Activated naive CD8-positive, alpha-beta T cell treated with anti-CD3 and anti-CD28 coated beads, Interleukin-2, amount 50 U/mL, for 16 hours (primary cell): ENCODE data around the gene GMPPA.

Source experiments
- DNase-seq: peaks from one replicate; pipeline ENCODE4 v3.0.0-alpha.2; 2020; ENCODE audit warnings: low read depth, low spot score

Gene GMPPA

GRCh38 chr2:219519526-219519916, 20.8 kb downstream of the GMPPA start:
- DNase-seq: no peak

GRCh38 chr2:219520079-219520478, 21.4 kb downstream of the GMPPA start:
- DNase-seq: no peak

DNA sequence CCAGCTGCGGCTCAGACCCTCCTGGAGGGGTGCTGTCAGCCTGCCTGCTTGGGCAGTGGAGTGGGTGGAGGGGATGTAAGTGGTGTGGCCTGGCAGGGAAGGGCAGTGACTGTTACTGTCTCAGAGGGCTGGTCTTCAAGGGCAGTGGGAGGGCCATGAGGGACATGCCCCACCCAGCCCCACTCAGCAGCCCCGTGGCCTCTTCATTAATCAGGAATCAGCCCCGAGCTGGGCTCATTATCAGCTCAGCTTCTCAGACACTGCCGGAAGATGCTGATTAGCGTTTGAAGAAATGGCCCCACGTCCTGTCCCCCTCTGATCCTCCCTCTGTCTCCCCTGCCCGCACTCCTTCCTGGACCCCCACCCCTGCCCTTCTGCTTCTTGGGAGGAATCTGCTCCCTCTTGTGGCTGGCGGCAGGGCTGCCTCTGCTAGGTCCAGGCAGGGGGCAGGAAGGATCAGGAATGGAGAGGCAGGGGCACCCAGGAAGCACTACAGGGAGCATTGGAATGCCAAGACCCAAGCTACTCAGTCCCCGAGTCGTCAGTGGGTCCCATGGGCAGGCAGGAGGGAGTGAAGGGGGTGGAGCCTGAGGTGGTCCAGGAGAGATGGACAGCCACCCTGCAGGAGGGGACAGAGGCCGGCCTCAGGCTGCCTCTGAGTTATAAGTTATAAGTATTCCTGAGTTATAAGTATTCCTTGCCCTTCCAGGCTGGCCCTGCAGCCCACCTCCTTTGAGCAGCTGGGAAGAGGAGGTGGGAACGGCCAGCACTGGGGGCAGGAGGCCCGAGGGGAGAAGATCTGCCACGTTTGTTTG, 22.6 kb downstream of the GMPPA start:
- no peak for DNase-seq

GRCh38 chr2:219522111-219523030, 23.7 kb downstream of the GMPPA start:
- no peak for DNase-seq

DNA sequence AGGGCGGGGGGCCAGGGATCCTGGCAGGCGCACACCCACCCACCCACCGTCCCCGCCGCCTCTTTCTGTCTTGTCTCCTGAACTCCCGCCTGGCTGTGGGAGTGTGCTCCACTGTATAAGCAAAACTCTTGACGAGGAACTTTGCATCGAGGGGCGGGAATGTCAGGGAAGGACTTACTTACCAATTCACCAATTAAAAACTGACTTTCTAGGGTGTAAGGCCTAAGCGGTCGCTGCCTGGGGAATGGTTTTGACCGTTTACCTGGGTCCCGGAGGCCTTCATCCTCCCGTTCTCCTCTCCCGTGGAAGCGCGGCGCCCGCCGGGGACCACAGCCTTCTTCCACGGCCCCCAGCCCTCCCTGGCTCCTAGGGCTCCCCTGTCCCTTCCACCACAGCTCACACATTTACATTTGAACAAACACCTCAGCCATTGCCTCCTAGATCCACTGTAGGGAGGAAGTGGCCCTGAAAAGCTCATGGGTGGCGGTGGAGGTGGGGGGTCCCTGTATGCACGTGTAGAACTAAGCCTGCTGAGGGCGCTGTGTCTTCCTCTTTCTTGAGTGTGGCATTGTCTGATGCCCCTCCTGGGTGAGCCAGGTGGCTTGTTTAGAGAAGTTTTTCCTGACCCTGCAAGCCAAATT, 24.5 kb downstream of the GMPPA start:
- DNase-seq: no peak

- DNase-seq: no peak
These were observed 26.1 kb downstream of the GMPPA start for GRCh38 chr2:219524817-219525216.

DNA sequence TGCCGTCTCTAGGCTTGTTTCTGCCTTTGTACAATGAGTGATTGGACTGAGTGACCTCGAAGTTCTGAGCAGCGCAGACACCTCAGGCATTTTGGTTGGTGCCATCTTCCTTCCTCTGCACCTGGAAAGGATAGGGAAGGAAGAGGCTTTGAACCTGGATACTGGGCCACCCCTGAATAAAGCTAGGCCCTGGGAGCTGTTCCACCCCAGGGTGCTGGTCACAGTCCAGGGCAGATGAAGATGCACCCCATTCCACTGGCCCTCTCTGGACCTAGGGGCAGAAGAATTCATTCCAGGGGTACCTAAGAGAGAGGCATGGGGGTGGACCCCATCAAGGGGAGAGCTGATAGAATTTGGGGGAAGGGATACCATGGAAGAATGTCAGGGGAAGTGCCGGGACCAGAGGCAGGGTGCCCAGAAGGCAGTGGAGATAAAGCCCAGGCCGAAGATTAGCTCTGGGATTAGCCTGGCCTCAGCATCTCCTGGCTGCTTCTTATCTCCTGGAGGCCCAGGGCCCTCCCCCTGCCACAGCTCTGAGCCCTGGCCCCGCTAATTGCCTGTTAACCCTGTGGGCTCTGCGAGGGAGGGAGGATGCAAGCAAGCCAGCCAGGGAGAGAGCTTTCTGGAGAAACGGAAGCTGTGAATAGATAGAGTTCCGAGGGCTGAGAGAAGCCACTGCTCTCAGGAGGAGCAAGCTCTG, 27.0 kb downstream of the GMPPA start:
- no peak for DNase-seq

DNA sequence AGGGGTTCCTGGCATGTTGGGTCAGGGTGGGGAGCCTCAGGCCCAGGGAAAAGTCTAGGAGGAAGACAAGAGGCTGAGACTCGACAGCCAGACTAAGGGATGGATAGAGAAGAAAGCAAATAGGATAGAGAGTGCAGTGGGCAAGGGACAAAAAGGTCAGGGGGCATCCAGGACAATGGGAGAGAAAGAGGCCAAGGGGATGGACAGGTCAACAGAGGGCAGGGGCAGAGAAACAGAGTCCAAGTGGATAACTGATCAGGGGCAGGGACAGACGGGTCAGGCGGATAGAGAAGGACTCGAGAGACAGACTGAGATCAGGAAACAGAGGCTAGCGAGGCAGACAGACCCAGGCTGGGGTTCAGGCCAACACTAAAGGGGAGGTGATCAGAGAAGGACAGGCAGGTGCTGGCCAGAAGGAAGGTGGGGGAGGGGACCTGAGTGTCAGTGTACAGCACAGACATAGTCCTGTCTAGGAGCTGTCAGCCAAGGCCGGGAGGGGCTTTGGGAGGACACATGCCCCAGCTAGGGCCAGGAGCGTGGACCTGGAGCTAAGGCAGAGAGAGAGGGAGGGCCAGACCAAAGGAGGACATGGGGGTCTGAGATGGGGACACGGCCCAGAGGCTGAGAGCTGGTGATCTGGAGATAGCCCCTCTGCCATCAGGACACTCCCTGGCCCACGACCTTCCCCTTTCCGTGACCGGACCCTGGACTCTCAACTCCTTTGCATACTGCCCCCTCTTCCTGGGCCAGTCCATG, 27.8 kb downstream of the GMPPA start:
- no peak for DNase-seq

GRCh38 chr2:219527076-219527394, 28.3 kb downstream of the GMPPA start:
- no peak for DNase-seq

- DNase-seq: no peak
These were observed 28.8 kb downstream of the GMPPA start for GRCh38 chr2:219527472-219527871.

GRCh38 chr2:219530048-219530963, 31.6 kb downstream of the GMPPA start:
- peak; percentile 78 for DNase-seq

GRCh38 chr2:219531639-219532377, 33.1 kb downstream of the GMPPA start:
- no peak for DNase-seq

DNA sequence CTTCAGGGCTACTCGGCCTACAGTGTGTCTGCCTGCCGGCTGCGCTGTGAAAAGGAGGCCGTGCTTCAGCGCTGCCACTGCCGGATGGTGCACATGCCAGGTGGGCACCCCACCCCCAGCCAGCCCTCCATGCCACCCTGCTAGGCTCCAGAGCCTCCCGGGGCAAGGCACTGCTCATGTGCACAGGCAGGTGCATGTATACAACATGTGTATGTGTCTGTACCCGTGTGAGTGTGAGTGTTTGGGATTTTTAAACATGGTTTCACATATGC, 33.6 kb downstream of the GMPPA start:
- DNase-seq: no peak

DNA sequence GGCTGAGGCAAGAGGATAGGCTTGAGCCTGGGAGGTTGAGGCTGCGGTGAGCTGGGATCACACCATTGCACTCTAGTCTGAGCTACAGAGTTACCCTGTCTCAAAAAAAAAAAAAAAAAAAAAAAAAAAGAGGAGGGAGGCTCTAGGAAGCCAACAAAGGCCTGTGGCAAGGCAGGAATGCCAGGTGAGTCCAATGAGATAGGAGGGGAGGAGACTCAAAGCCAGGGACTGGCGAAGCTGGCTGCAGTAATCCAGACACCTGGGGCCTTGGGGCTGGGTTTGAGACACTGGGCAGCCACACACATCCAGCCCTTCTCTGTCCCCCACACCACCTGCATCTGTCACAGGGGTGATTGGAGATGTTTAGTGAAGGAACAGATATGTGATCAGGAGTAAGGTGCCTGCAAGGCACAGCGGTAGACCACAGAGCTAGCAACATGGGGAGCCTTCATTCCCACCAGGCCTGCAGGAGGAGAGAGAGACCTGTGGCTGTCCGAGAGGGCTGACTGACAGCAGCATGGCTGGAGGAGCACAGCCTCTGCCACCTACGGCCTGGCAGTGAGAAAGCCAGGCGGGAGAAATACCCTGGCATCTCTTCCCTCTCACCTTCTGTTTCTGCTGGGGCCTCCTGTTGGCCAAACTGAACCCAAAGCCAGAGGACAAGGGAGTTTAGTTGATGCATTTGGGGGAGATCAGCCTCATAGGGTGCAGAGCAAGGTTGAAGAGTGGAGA, 35.4 kb downstream of the GMPPA start:
- no peak for DNase-seq

GRCh38 chr2:219536425-219536824, 37.7 kb downstream of the GMPPA start:
- DNase-seq: no peak

GRCh38 chr2:219536967-219537366, 38.3 kb downstream of the GMPPA start:
- no peak for DNase-seq

DNA sequence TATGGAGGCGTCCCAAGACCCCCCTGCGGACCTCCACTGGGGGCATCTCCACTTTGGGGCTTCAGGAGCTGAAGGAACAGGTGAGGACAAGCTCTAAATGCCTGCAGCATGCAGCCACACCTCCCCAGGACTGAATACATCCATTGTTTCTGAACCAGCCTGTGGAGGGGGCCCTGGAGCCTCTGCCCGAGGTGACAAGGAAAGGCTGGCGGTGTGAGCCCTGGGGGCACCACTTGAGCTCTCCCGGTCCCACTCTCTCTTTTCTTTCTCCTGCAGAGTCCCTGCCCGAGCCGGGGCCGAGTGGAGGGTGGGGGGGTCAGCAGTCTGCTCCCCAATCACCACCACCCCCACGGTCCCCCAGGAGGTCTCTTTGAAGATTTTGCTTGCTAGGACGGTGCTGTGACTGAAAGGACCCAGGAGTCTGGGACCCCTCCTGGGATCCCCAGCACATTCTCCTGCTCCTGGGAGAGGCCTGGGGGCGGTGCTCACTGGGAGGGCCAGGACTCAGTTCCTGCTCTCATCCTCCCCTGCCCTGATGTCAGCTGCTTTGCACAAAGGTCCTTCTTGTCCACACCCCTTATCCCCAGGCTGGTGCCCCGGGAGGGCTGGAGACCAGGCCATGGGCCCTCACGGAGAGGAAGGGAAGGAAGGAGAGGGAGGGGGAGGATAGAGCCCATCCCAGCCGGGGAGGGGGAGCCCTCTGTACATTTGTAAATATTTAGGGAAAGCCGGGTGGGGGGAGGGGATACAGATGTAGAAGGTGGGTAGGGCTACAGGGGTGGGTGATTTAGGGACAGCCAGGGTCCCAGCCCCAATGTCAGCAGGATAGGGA, 39.2 kb downstream of the GMPPA start:
- DNase-seq: no peak

- no peak for DNase-seq
These were observed 39.8 kb downstream of the GMPPA start for GRCh38 chr2:219538504-219538951.
